Measurements from ENCODE around the gene PCSK6. TPM values are rescaled to one million over a fixed set of nuclear protein-coding genes. Genes with fewer than 3 reads are reported as not detected.

PCSK6 gene
- total RNA-seq, 2 donors from 2014 or later, result 5.1 to 8.8 TPM

GRCh38 chr15:101326462-101327146 lies 162.9 kb downstream of the PCSK6 start:
- Histone ChIP-seq H3K4me3 (no peak overlapping the region), H3K9me3 (no peaks in the 10 kb centered on the region), H3K36me3 (no peaks in the 10 kb centered on the region), H3K27ac (no peak overlapping the region), H3K4me1 (ENCODE audit: control insufficient read depth in 1 of 2, low read depth in 2 of 2) (no peaks in the 10 kb centered on the region), H3K27me3 (replicated peaks; ENCODE audit: insufficient read depth) (no peaks in the 10 kb centered on the region)
- no peak for TF ChIP-seq CTCF (IDR thresholded peaks at IDR 0.05)
- ATAC-seq (ENCODE audit: insufficient number of reproducible peaks, low FRiP score, low read depth) (no peak), DNase-seq (ENCODE audit: low spot score) (no peak)

GRCh38 chr15:101326026-101326315 lies 163.5 kb downstream of the PCSK6 start:
- Histone ChIP-seq H3K27me3 (replicated peaks; ENCODE audit: insufficient read depth) (no peaks in the 10 kb centered on the region), H3K4me1 (ENCODE audit: control insufficient read depth in 1 of 2, low read depth in 2 of 2) (no peaks in the 10 kb centered on the region), H3K27ac (no peak overlapping the region), H3K4me3 (no peak overlapping the region), H3K9me3 (no peaks in the 10 kb centered on the region), H3K36me3 (no peaks in the 10 kb centered on the region)
- DNase-seq (ENCODE audit: low spot score) (no peak), ATAC-seq (ENCODE audit: insufficient number of reproducible peaks, low FRiP score, low read depth) (no peak)
- no peak for TF ChIP-seq CTCF (IDR thresholded peaks at IDR 0.05)

DNA sequence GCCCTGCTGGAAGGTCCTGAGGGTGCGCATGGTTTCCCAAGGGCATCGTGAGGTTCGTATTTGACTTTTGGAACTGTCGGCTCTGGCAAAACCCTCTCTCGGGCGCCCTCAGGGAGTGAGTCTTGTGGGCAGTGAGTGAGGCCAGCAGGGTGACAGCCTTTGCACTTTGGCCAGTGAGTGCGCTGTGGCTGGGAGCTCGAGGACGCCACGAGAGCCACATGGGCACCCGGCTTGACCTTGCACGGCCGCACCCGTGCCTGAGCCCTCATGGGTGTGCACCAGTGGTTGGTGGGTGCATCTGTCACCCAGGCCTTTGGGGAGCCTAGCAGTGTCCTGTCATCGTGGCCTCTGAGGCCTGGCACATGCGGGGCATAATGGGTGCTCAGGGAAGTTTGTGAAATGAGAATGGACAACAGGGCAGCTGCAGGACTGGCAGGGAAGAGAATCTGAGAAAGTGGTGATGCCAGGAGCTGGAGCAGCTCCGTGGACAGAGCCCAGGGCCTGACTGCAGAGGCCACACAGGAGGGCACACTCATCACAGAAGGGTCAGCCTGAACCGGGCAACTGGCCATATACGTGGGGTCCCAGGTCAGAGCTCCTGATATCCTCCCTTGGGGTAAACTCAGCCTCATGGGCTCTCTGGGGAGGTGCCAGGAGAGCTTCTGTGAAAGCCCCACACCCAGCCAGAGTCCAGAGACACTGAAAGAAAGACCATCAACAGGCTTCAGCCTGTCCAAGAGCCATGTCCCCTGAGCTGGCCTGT lies 164.1 kb downstream of the PCSK6 start:
- Histone ChIP-seq H3K4me3 (no peak overlapping the region), H3K27me3 (replicated peaks; ENCODE audit: insufficient read depth) (no peaks in the 10 kb centered on the region), H3K36me3 (no peaks in the 10 kb centered on the region), H3K27ac (no peak overlapping the region), H3K9me3 (no peaks in the 10 kb centered on the region), H3K4me1 (ENCODE audit: control insufficient read depth in 1 of 2, low read depth in 2 of 2) (no peaks in the 10 kb centered on the region)
- DNase-seq (ENCODE audit: low spot score) (no peak), ATAC-seq (ENCODE audit: insufficient number of reproducible peaks, low FRiP score, low read depth) (no peak)
- no peak for TF ChIP-seq CTCF (IDR thresholded peaks at IDR 0.05)

GRCh38 chr15:101324524-101325177 lies 164.9 kb downstream of the PCSK6 start:
- H3K9me3 ChIP-seq, result no peaks in the 10 kb centered on the region
- ATAC-seq (ENCODE audit: insufficient number of reproducible peaks, low FRiP score, low read depth) (no peak), DNase-seq (ENCODE audit: low spot score) (no peak)
- TF ChIP-seq CTCF (IDR thresholded peaks at IDR 0.05), result no peak
- H3K27me3 ChIP-seq (replicated peaks; ENCODE audit: insufficient read depth), result no peaks in the 10 kb centered on the region
- H3K36me3 ChIP-seq, result no peaks in the 10 kb centered on the region
- no peak overlapping the region for H3K27ac ChIP-seq
- no peak overlapping the region for H3K4me3 ChIP-seq
- no peaks in the 10 kb centered on the region for H3K4me1 ChIP-seq (ENCODE audit: control insufficient read depth in 1 of 2, low read depth in 2 of 2)

GRCh38 chr15:101323793-101324523 lies 165.5 kb downstream of the PCSK6 start:
- Histone ChIP-seq H3K36me3 (no peaks in the 10 kb centered on the region), H3K9me3 (no peaks in the 10 kb centered on the region), H3K4me1 (ENCODE audit: control insufficient read depth in 1 of 2, low read depth in 2 of 2) (no peaks in the 10 kb centered on the region), H3K4me3 (no peak overlapping the region), H3K27ac (no peak overlapping the region), H3K27me3 (replicated peaks; ENCODE audit: insufficient read depth) (no peaks in the 10 kb centered on the region)
- TF ChIP-seq CTCF (IDR thresholded peaks at IDR 0.05), result no peak
- no peak for DNase-seq (ENCODE audit: low spot score)
- no peak for ATAC-seq (ENCODE audit: insufficient number of reproducible peaks, low FRiP score, low read depth)
